HG02973 (cell line): Measurements from ENCODE around the gene MAGI2.
A peak's percentile ranks its signal among the peaks of the same experiment; 100 is the strongest.

Experiments
- ATAC-seq: cut with Tn5 transposase; IDR thresholded peaks from one replicate; pipeline ENCODE4 v1.9.1; 2021; ENCODE audit warnings: moderate library complexity; ENCODE audit not compliant: unreplicated experiment

Gene MAGI2

DNA sequence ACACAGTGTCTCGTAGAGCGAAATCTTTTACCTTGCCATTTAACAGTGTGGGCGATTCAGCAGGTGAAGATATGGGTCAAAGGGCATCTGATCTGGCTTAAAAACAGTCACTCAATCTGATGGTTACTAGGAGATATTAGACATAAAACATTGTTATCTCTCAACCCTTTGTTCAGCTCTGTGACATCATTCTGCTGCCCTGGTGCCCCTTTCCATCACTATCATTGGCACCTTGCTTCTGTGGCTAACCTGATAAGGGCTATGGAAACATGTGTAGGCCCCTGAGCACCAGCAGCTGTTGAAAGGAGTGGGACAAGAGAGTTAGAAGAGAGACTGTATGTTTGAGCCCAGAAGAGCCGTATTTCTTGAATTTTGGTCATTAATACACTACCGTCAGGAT lies 1004.6 kb downstream of the MAGI2 start:
- ATAC-seq, result no peak

DNA sequence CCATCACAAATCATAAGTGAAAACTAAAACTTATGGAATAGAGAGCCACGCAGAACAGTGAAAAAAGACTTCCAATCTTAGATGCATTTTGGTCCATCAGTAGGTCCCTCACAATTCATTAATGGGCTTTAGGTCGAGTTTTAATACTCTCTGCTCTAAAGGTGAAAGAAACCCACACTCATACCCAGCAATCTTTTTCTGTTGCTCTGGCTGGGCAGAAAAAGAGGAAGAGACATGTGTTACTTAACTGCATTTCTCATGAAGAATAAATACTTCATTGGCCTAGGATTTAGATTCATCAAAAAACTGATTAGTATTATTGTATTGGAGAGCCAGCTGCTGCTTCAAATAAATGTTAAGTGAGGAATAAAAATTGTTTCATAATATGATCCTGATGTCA lies 1009.2 kb downstream of the MAGI2 start:
- no peak for ATAC-seq

DNA sequence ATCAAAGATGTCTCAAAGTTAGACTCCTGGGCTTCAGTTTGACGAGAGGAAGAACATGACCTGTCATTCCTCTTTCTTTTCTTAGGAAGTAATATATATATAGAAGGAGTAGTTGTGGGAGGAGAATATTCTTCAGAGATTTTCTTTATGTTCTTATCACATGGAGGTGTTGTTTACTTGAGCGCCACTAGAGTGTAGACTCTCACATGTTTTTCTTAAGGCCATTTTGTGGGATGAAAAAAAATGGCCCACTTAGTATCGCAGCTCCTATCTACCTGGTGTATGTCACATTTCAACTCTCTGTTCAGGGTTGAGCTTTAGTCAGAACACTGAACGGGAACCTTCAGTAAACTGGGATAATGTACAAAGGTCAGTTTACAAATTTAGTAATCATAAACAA lies 1009.7 kb downstream of the MAGI2 start:
- ATAC-seq, result no peak

DNA sequence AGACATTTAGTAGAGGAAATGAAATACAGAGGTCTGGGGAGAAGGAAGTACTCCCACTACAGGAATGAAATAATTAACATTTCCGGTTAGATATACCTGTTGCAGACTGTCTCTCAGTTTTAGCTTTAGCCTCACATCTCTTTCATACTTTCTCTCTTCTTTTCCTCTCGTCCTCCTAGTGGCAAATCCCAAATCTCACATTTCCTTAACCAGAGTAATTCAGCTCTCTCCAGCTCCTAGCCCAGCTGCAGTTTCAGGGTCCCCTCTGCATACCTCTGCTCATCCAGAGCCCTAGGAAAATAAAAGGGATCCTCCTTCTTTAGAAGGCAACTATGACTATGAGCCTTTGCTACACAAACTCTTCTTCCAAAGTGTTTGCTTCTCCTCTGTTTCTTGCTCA lies 1011.7 kb downstream of the MAGI2 start:
- no peak for ATAC-seq

DNA sequence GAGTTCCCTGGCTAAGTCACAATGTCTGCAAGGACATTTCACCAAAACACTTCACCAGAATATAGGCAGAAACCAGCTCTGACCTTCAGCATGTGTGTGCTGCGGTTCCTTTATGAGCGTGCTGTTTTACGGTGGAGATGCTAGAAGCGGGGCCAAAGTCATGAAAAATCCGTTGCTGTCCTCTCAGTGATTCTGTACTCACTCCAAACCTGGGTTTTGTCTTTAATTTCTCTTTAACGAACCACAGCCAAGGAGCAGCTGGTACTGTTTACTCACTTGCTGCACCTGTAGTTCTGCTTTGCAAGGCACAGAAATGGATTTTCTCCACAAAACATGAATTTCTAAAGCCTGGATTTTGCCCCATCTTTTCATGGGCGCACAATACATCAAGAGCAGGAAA lies 1015.0 kb downstream of the MAGI2 start:
- no peak for ATAC-seq

DNA sequence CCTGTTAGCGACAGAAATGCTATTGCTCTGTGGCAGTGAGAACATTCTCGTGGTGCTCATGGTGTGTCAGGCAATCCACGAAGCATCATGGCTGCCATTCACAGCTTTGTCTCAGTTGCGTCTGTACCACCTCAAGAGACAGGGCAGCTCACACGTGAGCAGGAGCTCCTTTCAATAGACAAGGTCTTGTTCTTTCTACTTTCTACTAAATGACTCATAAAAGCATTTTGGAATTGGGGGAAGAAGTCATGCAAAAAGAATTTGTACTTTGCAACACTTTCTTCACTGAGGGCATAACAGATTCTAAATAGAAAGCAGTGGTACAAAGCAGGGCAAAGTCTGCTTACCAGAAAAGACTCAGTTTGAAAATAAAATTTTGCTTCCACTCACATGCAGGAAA lies 1016.3 kb downstream of the MAGI2 start:
- no peak for ATAC-seq

DNA sequence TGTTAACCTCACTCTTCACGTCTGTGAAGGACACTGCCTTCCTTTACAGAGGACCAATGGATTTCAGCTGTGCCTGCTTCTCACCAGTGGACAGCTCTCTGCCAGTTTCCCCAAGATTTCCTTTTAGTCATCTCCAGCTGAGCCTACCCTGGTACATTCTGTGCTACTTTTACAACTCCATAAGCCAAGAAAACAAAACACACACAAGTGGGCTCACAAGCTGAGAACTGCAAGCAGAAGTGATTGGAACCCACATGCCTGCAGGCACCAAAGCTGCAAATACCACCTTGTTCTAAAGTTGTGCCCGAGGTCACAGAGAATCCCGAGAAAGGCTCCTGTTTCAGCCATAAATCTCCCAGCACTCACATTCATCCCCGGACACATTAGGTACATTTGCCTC lies 1018.1 kb downstream of the MAGI2 start:
- no peak for ATAC-seq

DNA sequence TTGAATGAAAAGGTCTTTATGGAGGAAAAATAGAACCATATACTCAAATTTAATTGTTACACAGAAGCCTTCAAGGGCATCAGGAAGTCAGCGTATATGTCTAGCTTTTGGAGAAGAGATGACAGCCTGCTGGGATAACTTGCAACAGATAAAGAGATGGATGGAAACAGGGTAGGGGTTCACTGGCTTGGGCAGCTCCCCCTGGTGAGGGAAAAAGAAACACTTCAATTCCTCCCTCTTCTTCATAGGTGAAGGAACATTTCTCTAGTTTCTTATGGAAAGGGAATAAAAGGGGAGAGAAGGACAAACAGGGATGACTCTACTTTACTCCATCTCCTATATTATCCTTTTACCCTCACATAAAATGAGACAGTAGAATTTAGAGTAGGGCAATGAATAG lies 1019.2 kb downstream of the MAGI2 start:
- ATAC-seq, result no peak

DNA sequence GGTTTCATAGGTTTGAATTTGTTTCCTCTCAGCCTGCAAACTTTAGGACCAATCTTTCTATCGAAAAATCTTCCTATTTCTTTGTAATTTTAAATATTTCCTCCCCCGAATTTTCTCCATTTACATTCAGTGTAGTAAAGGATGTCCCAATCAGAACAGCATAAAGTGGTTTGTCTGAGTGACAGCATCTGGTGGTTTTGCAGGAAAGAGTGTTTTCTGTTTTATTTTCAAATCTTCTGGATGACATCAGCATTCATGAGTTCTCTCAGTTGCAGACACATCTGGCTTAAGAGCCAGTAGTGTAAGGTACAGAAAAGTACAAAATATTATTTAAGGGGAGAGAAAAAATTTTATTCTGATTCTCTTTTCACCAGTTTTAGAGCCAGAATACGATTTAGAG lies 1020.0 kb downstream of the MAGI2 start:
- ATAC-seq, result no peak

DNA sequence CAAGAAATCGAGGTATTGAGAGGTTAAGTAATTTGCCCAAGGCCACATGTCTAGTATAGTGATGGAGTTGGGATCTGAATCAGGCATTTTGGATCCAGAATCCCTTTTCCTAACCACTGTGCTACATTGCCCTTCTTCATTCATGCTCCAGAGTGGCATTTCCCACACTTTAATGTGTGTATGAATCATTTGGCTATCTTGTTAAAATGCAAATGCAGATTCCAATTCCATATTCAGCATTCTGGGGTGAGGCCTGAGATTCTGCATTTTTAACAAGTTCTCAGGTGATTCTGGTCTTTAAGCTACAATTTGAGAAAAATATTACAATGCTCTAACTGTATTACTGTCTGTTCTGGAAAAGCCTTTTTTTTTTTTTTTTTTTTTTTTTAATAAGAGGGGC lies 1023.6 kb downstream of the MAGI2 start:
- ATAC-seq, result no peak

DNA sequence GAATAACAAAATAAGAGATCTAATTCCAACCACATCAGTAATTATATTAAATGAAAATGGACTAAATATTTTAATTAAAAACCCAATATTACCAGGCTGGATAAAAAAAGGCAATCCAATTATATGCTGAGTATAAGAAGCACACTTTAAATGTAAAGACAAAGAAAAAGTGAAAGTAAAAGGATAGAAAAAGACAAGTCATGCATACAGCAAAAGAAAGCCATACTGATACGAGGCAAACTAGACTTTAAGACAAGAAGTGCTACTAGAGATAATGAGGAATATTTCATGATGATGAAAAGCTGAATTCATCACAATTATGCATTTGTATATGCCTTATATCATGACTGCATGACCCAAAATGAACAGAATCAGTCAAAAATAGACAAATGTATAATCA lies 1026.3 kb downstream of the MAGI2 start:
- peak; percentile 62 for ATAC-seq

DNA sequence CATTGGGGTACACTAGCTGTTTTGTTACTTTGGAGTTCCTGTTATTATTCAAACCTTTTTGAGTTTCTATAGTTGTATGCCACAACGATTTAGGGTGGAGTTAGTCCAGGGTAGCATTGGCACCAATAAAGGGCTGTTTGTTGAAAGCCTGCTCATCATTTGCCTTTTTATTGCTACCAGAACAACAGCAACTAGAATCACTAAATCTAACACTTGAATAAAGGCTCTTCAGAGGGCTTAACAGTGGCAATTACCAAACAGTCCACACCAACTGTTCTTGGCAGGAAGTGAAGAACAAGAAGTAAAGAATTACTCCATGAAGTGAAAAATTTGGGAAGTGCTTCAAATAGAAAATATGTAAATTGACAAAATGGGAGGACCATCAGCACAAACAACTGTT lies 1033.5 kb downstream of the MAGI2 start:
- no peak for ATAC-seq

DNA sequence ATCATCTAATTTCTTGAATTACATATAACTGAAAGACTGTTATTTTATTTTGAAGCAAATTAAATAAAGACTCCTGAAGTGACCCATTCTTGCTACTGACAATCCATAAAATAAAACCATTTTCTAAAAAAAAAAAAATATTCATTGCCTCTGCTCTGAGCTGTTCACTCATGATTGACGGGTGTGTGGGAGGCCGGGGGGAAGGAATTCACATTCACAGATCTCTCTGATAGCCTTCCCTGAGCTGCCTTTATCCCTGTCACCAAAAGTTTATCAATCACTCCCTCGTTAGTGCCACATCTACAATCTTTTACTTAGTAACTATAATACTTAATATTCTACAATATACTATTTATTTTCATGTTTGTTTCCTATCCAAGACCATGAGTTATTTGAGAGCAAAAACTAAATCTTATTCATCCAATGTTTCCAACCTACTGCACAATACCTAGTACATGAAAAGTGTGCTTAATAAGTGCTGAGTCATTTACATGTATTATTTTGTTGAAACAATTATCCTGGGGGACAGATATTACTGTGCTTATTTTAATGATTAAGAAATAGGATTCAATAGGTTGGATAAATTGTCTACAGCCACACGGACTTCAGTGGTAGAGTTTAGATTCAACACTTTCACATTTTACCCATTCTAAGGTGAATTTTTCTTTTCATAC lies 1036.2 kb downstream of the MAGI2 start:
- ATAC-seq, result no peak

DNA sequence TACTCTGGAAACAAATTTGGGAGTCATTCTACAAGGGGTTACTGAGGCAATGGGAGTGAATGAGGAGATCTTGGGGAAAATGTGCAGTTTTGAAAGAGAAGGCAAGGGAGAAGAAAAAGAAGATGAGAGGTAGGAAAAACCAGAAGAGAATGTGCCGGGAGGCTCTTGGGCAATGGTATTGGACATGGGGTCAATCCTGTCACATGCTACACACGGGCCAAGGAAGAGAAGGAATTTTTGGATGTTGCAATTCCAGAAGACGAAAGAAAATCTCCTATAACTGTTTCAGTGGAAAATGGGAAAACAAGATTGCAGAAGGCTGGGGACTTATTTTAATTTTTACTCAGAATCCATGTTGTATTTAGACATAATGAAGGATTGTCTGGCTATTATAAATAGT lies 1039.9 kb downstream of the MAGI2 start:
- ATAC-seq, result no peak

DNA sequence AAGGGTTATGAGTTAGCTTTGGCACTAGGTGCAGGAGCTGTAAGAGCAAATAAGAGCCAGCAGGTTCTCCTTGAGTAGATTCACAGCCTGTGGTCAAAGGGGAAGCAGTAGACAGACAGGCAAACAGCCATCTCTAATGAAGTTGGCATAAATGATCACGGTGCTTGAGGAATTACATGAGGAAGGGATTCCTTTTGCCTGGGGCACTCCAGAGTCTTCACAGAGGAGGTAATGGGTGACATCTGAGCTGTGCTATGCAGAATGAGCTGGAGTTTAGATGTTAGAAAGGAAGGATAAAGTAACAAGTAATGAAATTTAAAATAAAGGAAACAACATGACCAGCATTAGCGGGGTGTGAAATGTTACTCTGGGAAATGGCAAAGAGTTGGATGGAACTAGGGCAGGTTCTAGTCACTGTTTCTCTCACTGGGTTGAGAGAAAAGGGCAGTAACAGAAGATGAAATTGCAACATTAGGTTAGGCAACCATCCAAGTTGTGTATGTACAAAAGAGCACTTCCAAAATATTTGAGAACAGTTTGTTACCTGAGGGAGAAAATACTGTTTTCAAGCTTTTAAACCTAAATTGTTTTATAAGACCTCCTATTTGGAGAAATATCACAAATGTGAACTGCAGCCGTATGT lies 1041.1 kb downstream of the MAGI2 start:
- ATAC-seq, result no peak

DNA sequence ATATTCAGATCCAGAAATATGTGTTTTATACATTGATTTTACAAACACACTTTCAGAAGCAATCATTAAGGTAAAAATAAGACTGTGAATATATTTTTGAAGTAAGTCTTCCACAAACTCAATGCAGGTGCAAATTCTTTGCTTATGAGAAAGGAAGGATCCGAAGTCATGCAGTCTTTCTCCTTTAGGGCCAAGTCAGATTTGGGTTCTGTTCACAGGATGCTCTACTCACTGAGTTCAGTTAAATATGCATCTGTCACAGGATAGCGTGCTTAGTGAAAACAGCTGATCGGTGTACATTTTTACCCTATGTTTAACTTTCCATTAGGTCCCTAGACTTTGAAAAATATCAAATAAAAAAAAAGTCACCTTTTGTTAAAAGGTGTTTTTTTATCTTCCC lies 1046.4 kb downstream of the MAGI2 start:
- ATAC-seq, result no peak

DNA sequence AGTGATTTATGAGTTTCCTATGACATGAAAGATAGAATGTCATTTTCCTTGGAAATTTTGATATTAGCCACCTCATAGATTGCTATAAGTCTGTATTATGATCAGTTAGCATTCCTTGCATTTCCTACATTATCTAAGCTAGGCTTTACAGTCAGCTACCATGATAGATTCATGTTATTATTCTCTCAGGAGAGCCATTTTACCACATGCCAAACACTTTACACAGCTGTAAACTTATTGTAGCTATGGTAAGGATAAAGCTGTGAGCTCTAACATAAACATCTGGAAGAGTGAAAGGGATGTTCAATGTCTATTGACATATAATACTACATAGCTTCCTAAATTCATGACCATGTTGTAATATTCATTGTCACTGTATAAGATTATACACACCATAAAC lies 1046.9 kb downstream of the MAGI2 start:
- no peak for ATAC-seq

DNA sequence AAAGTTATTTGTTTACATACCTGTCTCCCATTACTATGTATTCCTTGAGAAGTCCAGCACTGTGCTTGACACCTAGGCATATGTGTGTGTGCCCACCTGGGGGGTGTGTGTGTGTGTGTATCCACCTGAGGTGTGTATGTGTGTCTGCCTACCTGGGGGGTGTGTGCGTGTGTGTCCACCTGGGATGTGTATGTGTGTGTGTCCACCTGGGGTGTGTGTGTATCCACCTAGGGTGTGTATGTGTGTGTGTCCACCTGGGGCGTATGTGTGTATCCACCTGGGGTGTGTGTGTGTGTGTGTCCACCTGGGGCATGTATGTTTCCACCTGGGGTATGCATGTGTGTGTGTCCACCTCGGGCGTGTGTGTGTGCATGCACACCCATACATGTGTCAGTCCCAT lies 1051.4 kb downstream of the MAGI2 start:
- ATAC-seq, result no peak

DNA sequence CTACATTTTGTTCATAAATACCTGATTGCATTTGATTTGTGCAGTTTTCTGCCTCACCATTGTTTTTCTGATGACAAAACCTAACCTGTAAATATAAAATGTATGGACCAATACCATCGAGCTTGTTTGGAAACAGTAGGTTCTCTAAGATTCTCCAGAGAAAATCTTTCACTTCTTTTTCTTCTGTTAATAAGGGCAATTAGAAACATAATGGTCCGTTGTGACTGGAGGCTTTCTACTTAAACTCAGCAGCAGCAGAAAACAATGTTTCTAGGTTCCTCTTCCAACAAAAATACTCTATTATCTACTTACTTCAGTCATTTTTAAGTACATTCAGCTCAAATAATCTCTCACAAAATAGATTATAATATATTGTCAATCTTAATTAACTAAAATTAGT lies 1053.4 kb downstream of the MAGI2 start:
- ATAC-seq, result no peak

DNA sequence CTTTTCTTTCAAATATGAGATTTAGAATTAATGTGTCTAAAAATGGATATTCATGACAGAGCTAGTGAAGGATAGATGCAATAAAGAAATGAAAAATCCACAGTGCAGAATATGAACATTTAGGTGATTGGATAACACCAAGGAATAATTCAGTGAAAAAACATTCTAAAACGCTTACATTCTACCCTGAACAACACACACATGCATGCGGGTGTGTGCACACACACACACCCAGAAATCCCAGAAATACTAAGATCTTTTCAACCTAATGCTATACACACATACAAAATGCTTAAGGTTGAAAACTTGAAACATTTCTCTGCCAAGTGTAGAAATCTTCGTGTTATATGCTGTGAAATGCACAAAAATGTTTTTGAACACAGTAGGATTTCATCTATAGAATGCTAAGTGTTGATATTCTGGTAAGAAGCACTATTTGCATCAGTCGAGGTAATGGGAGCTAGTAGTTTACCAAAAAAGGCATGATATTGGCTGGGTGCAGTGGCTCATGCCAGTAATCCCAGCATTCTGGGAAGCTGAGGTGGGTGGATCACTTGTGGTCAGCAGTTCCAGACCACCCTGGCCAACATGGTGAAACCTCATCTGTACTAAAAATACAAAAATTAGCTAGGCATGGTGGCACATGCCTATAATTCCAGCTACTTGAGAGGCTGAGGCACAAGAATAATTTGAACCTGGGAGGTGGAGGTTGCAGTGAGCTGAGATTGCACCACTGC lies 1054.3 kb downstream of the MAGI2 start:
- ATAC-seq, result no peak

DNA sequence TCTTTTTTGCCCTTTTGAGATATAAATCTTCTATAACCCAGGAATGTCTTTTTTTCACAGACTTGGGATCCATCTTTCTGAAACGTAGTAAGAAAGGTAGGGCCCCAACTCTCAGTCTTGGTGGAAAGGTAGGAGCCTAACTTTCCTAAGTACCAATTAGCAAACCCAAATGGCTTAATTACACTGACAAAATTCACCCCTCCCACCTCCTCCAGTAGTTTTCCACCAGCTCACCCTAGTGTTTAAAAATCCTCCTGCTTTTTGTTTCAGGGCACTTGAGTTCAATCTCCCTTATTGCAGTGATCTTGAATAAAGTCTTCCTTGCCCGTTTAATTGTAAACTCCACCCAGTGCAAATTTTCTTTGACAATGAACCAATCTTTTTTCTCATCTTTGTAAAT lies 1054.9 kb downstream of the MAGI2 start:
- no peak for ATAC-seq

DNA sequence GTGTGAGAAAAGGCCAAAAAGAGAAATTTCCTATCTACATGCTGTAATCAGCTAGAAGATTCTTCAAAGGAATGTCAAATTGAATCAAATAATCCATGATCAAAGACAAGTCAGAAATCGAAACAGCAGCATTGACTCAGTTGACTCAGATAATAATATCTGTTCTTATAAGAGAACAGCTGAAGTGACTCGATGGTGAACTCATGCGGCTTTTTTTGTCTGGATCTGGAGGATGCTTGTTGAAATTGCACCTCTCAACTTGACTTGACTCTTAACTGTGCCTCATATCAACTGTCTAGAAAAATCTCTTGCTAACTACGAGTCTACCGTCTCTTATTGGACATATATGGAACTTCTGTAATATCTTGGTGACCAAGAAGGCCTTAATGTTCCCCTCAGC lies 1055.4 kb downstream of the MAGI2 start:
- ATAC-seq, result no peak
